GM18508 (cell line): ENCODE measurements around the gene CHN2.

Experiments
- ATAC-seq: cut with Tn5 transposase; IDR thresholded peaks from one replicate; pipeline ENCODE4 v1.9.1; 2021; ENCODE audit warnings: moderate number of reproducible peaks; ENCODE audit not compliant: insufficient read depth, unreplicated experiment

The CHN2 gene

GRCh38 chr7:29352041-29352440 lies 157.5 kb downstream of the CHN2 start:
- no peak for ATAC-seq

- ATAC-seq = no peak
Measured at GRCh38 chr7:29353810-29354209, 159.2 kb downstream of the CHN2 start.

DNA sequence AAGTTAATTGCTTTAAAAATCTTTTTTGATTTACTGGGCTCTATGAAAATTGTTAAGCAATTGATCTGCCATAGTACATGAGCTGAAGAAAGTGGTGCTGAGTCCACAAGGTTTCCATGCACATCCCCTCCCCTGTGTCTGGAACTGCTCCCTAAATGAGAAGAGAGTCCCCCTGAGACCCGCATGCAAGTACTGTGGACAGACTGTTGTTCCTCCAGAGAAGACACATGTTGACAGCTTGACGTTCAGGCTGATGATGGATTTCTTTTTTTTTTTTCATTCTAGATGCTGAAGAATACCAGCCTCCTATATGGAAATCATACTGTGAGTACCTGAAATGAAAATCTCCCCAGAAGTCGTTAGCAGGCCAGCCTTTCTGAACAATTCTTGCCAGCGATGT lies 159.8 kb downstream of the CHN2 start:
- ATAC-seq = no peak

- no peak for ATAC-seq
Measured at GRCh38 chr7:29355388-29355787, 160.8 kb downstream of the CHN2 start.

DNA sequence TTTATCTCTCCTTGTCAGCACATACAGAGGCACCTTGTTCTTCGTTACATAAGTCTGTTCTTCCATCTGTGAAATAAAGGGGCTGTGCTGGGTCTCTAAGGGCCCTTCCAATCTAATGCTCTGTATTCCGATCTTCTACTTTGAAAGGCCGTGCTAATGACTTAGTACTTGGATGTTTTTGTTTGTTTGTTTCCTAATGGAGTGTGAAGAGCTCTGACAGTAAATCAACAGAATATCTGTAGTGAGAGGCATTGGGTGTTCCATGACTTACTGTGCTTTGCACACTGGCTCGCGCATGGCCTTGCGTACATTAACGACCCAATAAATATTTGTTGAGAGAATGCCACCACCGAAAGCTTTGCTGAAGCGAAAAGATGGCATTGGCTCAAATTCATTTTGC lies 162.1 kb downstream of the CHN2 start:
- ATAC-seq = no peak

DNA sequence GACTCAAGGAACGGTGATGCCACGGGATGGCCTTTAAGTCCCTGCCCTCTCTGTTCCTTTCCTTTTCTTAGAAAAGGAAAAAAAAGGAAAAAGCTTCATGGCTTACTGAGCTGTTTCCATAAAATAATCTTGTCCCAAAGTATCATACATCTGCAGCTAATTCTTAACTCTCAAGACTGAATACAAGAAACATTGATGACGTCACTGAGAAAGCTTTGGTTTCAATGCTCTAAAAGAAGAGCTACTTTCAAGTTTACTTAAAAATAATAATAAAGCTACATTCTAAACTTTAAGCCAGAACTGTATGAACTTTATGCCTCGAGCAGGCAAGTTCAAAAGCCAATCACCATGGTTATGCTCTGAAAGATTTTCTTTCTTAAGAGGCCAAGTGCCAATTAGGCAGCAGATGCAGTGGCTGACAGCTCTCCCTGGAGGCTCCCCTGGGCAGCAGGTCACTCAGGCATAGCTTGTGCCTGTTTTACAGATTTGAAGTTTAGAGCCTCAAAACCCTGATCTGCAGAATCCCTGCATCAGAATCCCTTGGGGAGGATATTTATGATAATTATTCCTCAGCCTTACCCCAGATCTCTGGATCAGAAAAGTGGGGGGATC lies 165.0 kb downstream of the CHN2 start:
- ATAC-seq = no peak

- ATAC-seq = no peak
Measured at GRCh38 chr7:29360633-29361625, 166.4 kb downstream of the CHN2 start.

DNA sequence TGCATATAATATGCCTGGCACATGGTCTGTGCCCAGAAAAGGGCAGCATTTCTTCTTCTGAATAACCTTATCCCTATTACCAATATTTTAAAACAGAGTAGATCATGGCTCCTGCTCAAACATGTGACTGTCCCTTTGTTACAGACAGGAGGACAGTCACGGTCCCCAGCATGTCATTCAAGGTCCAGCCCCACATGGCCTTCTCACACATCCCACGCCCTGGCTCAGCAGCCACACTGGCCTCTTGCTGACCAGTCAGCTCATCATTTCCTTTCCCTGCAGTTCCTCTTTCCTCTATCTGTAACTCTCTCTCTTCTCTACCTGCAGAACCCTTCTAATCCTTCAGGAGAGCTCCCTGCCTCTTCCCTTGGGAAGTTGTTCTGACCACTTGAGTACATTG lies 167.8 kb downstream of the CHN2 start:
- ATAC-seq = no peak

GRCh38 chr7:29363636-29364425 lies 169.3 kb downstream of the CHN2 start:
- no peak for ATAC-seq

DNA sequence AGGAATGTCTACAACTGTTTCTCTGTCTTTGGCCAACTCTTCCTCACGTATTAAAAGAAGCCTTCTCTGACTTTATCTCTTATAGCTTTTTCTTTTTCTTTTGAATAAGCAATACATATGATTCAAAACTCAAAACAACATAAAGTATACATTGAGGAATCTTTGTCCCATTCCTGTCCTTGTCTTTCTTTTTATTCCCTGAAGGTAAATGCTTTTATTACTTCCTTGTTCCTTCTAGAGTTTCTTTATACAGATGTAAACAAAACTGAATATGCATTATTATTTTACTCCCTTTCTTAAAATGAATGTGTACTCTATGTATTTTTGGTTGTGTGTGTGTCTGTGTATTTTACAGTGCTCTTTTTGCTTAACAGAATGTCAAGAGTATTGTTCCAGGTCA lies 170.1 kb downstream of the CHN2 start:
- no peak for ATAC-seq

DNA sequence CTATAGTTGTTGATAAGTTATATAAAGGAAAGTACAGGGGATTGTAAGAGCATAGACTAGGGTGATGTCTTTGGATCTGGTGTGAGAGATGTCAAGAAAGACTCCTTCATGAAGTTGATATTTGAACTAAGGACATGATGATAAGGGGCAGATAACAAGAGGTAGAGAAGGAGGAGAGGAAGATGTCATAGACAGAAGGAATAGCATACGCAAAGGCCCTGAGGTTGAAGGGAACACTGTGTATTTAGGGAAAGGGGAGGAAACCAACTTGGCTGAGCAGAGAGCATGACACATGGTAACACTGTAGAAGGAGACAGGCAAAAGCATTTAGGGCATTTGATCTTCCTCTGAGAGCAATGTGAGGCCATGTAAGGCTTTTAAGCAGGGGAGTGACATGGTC lies 170.8 kb downstream of the CHN2 start:
- no peak for ATAC-seq

GRCh38 chr7:29367784-29368183 lies 173.2 kb downstream of the CHN2 start:
- no peak for ATAC-seq

DNA sequence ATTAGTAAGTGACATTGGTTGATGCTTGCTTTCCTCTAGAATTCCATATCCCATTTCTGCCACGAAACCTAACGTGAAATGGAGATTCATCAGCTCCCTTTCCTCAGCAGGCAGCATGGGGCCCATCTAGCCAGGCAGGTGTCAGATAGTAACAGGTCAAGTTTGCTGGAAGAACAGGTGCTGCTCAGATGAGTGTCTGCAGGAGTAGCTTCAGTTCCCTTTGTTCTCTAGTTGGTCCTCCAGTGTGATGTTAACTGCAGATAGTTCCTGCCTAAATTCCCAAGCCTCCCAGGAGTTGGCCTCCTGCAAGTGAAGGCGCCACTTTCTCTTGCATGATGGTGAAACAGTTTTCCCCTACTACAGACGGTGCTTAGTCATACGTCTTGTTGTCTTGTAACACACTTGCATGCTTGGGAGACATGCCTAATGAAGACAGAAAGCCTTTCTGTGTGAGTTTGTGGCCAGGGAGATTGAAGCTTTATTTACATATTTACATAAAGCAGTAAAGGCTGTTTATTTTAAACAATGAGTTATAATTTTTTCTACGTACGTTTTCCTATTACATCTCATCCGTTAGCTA lies 175.4 kb downstream of the CHN2 start:
- no peak for ATAC-seq

DNA sequence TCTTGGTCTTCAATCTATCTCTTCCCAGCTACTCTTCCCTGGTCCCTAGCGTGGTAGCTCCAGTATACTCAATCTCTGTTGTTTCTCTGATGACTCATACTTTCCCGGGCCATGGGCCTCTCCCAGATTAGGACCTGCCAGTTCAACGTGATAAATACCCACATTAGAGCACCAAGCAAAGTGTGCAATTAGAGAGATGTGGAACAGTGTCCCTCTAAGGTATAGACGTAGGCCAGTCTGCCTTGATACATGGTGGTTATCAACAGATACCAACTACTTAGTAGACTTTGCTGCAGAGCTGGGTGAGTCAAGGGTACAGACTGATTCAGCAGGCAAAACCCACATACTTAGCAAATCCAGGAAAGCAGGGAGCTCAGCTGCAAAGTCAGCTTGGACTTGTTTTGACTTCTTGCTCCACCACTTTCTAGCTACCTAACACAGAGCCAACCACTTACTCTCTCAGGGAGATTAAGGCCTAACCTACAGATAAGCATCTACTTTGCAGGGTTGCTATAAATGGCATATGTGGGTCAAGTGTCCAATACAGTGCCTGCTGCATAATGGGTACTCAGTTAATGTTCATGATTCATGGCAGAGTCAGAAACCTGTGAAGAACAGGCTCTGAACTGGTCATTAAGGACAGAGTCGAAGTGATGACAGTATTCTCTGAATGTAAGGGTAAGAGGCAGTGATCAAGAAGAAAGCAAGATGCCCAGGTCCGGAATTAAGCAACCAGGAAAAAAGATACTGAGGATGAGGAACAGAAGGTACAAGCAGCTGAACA lies 176.1 kb downstream of the CHN2 start:
- no peak for ATAC-seq

DNA sequence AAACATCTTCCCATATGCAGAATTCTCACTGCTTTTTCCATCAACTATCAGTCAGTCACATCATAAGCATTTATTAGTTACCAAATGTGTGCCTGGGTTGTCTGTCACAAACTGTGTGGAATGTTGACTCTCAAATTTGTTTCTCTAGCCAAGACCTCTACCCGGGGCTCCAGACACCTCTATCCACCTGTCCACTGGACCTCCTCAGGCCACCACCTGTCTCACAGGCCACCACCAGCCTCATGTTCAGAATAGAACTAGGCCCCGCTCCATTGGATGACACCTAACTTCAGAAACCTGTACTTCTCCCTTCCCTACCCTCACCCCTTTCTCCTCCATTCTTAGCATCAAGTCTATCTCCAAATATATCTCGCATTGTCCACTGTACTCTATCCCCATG lies 176.9 kb downstream of the CHN2 start:
- ATAC-seq = no peak

DNA sequence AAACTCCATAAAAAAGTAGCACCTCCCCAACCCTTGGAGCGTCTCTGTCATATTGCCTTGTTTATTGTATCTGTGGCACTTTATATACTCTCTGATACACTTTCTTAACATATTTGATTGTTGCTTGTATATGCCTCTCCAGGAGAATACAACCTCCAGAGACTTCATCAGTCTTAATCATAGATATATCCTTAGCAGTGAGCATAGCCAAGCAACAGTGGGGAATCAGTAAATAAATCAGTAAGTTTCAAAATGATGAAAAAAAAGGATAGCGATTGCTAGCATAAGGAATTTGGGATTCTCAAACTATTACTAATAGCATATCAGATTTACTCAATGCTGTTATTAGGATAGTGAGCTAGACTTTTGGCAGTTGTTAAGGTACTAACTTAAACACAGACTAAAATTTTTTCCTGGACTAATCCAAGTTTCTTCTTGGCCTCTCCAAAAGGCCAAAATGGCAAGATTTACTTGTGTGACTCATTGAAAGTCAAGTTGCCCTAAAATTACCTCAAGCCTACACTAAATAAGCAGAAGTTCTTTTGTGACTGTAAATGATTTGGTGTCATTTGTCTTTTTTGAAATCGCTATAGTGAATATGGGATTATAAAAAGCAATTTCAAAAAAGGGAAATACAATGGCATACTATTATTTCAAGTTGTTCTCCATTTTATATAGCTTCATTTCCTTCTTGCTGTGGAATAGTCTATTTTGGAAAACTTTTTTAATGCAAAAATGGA lies 177.9 kb downstream of the CHN2 start:
- no peak for ATAC-seq

GRCh38 chr7:29375641-29376562 lies 181.3 kb downstream of the CHN2 start:
- ATAC-seq = no peak

DNA sequence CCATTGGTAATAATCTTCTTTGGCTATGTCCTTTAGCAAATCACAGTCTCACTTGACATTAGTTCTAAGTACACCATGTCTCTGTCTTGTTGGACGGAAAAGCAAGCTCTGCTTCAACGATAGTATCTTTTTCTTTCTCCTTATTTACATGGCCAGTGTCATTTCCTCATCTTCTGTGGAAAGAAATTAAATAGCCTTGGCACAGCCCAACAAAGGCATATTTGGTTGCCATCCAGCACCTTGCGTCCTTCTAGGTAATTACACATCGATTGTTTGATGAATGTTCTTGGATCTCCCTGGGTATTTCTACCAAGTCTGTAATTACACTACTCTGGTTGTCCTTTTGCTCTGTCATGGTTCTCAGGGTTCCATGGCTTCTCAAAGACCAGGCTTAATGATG lies 183.1 kb downstream of the CHN2 start:
- ATAC-seq = no peak
